DND-41 (cell line): ENCODE results near the gene ADIPOQ.
"Not testable (repeated sequence)": the region's sequence is repeated elsewhere in the genome, so short reads cannot be mapped to it uniquely, and the experiment has no call there.

Experiments
- ATAC-seq: fragments of 200-7000 bp; cut with Tn5 transposase; 3 replicates; pipeline ENCODE4 v1.9.1; 2021; ENCODE audit warnings: low read depth; ENCODE audit not compliant: insufficient read depth
- DNase-seq: peaks from one replicate; pipeline ENCODE4 v3.0.0-alpha.2; 2020
- H2AFZ ChIP-seq: 2 replicates; pipeline ENCODE4 v1.6.0; 2012; ENCODE audit warnings: low read depth, low read length
- H3K27ac ChIP-seq: 2 replicates; pipeline ENCODE4 v1.5.1; 2012; ENCODE audit warnings: low read length, inconsistent platforms
- H3K27me3 ChIP-seq: fragments of 200-600 bp; sonication (generic); 2 replicates; pipeline ENCODE4 v1.6.0; 2012; ENCODE audit warnings: low read length, mild to moderate bottlenecking, inconsistent platforms; ENCODE audit not compliant: insufficient read depth, poor library complexity
- H3K36me3 ChIP-seq: 2 replicates; pipeline ENCODE4 v1.5.1; 2012; ENCODE audit warnings: low read length, inconsistent platforms; ENCODE audit not compliant: insufficient read depth
- H3K4me1 ChIP-seq: 2 replicates; pipeline ENCODE4 v1.5.1; 2012; ENCODE audit warnings: mild to moderate bottlenecking, low read length; ENCODE audit not compliant: insufficient read depth
- H3K4me2 ChIP-seq: 2 replicates; pipeline ENCODE4 v1.6.0; 2012; ENCODE audit warnings: mild to moderate bottlenecking, moderate library complexity, low read length, inconsistent platforms; ENCODE audit not compliant: insufficient read depth
- H3K4me3 ChIP-seq, 2 experiments: fragments of 200-600 bp in 1 of 2; shearing (Covaris generic) in 1 of 2; 2 replicates each; pipeline ENCODE4 v1.5.1; 2012 to 2016; ENCODE audit warnings: inconsistent platforms in 2 of 2, low read length in 2 of 2, mild to moderate bottlenecking in 2 of 2, low read depth in 1 of 2, moderate library complexity in 1 of 2
- H3K79me2 ChIP-seq: 2 replicates; pipeline ENCODE4 v1.6.0; 2012; ENCODE audit warnings: low read length, inconsistent platforms; ENCODE audit not compliant: insufficient read depth
- H3K9ac ChIP-seq: 2 replicates; pipeline ENCODE4 v1.6.0; 2012; ENCODE audit warnings: low read depth, mild to moderate bottlenecking, inconsistent platforms, low read length, moderate library complexity
- H3K9me3 ChIP-seq: 2 replicates; pipeline ENCODE4 v1.5.1; 2012; ENCODE audit warnings: low read length, moderate library complexity, mild to moderate bottlenecking, inconsistent platforms; ENCODE audit not compliant: insufficient read depth, severe bottlenecking
- H4K20me1 ChIP-seq: 2 replicates; pipeline ENCODE4 v1.6.0; 2012; ENCODE audit warnings: low read length; ENCODE audit not compliant: insufficient read depth
- CTCF ChIP-seq: IDR thresholded peaks from 2 replicates; pipeline ENCODE4 v1.5.1; 2012; ENCODE audit warnings: borderline replicate concordance, low read length, moderate library complexity, mild to moderate bottlenecking; ENCODE audit not compliant: poor library complexity, severe bottlenecking; ENCODE audit errors: extremely low read depth
- EZH2 ChIP-seq: IDR thresholded peaks from 3 replicates; pipeline ENCODE4 v1.6.1; 2012; ENCODE audit warnings: borderline replicate concordance, low read depth, mild to moderate bottlenecking, moderate library complexity, low read length, inconsistent platforms; ENCODE audit not compliant: severe bottlenecking

ADIPOQ gene

GRCh38 chr3:186818516-186818915, 24.0 kb upstream of the ADIPOQ start:
- H3K27ac ChIP-seq = no peak overlapping the region
- H3K79me2 ChIP-seq = no peaks in the 10 kb centered on the region

GRCh38 chr3:186818956-186819355, 23.6 kb upstream of the ADIPOQ start:
- no peak overlapping the region for H3K4me3 ChIP-seq
- no peaks in the 10 kb centered on the region for H4K20me1 ChIP-seq
- no peaks in the 10 kb centered on the region for H3K9me3 ChIP-seq
- no peak overlapping the region for H2AFZ ChIP-seq
- ATAC-seq (no peak), DNase-seq (no peak)
- TF ChIP-seq CTCF (no peak), EZH2 (no peak)
- H3K9ac ChIP-seq = no peak overlapping the region
- no peaks in the 10 kb centered on the region for H3K36me3 ChIP-seq
- 0 out of 2 replicates have a peak, but pooled peaks cover 6% of the 10 kb centered on the region for H3K4me1 ChIP-seq
- H3K4me2 ChIP-seq = no peak overlapping the region
- H3K27me3 ChIP-seq = peaks cover under 1% of the 10 kb centered on the region
- no peak overlapping the region for H3K27ac ChIP-seq
- no peaks in the 10 kb centered on the region for H3K79me2 ChIP-seq

More at GRCh38 chr3:186818516-186818915, 24.0 kb upstream of the ADIPOQ start:
- H3K4me1 ChIP-seq = 0 out of 2 replicates have a peak, but pooled peaks cover 6% of the 10 kb centered on the region
- H4K20me1 ChIP-seq = no peaks in the 10 kb centered on the region
- no peak overlapping the region for H2AFZ ChIP-seq
- no peak for TF ChIP-seq CTCF
- no peak for TF ChIP-seq EZH2
- H3K9ac ChIP-seq = no peak overlapping the region
- H3K9me3 ChIP-seq = no peaks in the 10 kb centered on the region
- DNase-seq (no peak), ATAC-seq (no peak)
- peaks cover 3% of the 10 kb centered on the region for H3K27me3 ChIP-seq
- H3K4me2 ChIP-seq = no peak overlapping the region
- no peaks in the 10 kb centered on the region for H3K36me3 ChIP-seq
- no peak overlapping the region for H3K4me3 ChIP-seq

- H3K27ac ChIP-seq = no peak overlapping the region
- TF ChIP-seq CTCF (peak; percentile 70), EZH2 (no peak)
- no peaks in the 10 kb centered on the region for H3K79me2 ChIP-seq
- H3K36me3 ChIP-seq = no peaks in the 10 kb centered on the region
- no peak for DNase-seq
- no peaks in the 10 kb centered on the region; the same call in 1 of the 2 replicates for H4K20me1 ChIP-seq
- peaks cover 6% of the 10 kb centered on the region for H3K4me1 ChIP-seq
- ATAC-seq = peak; percentile 63; the same call in 2 of the 3 replicates
- peaks cover 17% of the 10 kb centered on the region for H3K27me3 ChIP-seq
- H3K9me3 ChIP-seq = no peaks in the 10 kb centered on the region
- no peak overlapping the region for H3K4me2 ChIP-seq
- no peak overlapping the region for H3K4me3 ChIP-seq
- no peak overlapping the region for H3K9ac ChIP-seq
- no peak overlapping the region for H2AFZ ChIP-seq
These were observed 20.8 kb upstream of the ADIPOQ start for GRCh38 chr3:186821429-186822387.

GRCh38 chr3:186822388-186822759, 20.1 kb upstream of the ADIPOQ start:
- H2AFZ ChIP-seq, H4K20me1 ChIP-seq, ATAC-seq, DNase-seq, H3K9ac ChIP-seq, H3K4me2 ChIP-seq, H3K36me3 ChIP-seq, H3K27ac ChIP-seq, H3K4me3 ChIP-seq, H3K79me2 ChIP-seq, H3K9me3 ChIP-seq: not testable (repeated sequence)
- Histone ChIP-seq H3K27me3 (peaks cover 18% of the 10 kb centered on the region), H3K4me1 (peaks cover 11% of the 10 kb centered on the region)
